Astrocyte (in vitro differentiated cells and primary cell): ENCODE data around the gene NEDD9. TPM values are rescaled to one million over a fixed set of nuclear protein-coding genes. Genes with fewer than 3 reads are reported as not detected.
A peak's percentile ranks its signal among the peaks of the same experiment; 100 is the strongest.

Experiments
- DNase-seq: peaks from one replicate; pipeline ENCODE4 v3.0.0-alpha.2; 2010; ENCODE audit warnings: low read depth
- FAIRE-seq: peaks from 2 replicates; lab custom pipeline; 2011; peaks lifted over from hg19 to GRCh38; lab: Jason Lieb, UNC
- H2AFZ ChIP-seq: 2 replicates; pipeline ENCODE4 v1.6.0; 2012; ENCODE audit warnings: low read depth, low read length, inconsistent platforms
- H3K27ac ChIP-seq: 2 replicates; pipeline ENCODE4 v1.5.1; 2011; ENCODE audit warnings: low read depth, low read length, inconsistent platforms
- H3K27me3 ChIP-seq: 2 replicates; pipeline ENCODE4 v1.6.0; 2011; ENCODE audit warnings: low read length, inconsistent platforms; ENCODE audit not compliant: insufficient read depth
- H3K36me3 ChIP-seq: 2 replicates; pipeline ENCODE4 v1.5.1; 2011; ENCODE audit warnings: low read length, inconsistent platforms; ENCODE audit not compliant: insufficient read depth
- H3K4me1 ChIP-seq: 2 replicates; pipeline ENCODE4 v1.5.1; 2011; ENCODE audit warnings: low read length, inconsistent platforms; ENCODE audit not compliant: insufficient read depth
- H3K4me2 ChIP-seq: 2 replicates; pipeline ENCODE4 v1.6.0; 2012; ENCODE audit warnings: low read length, inconsistent platforms
- H3K4me3 ChIP-seq: 2 replicates; pipeline ENCODE4 v1.5.1; 2011; ENCODE audit warnings: low read depth, mild to moderate bottlenecking, low read length, inconsistent platforms; ENCODE audit not compliant: insufficient read depth
- H3K79me2 ChIP-seq: 2 replicates; pipeline ENCODE4 v1.6.0; 2012; ENCODE audit warnings: mild to moderate bottlenecking, low read length, inconsistent platforms; ENCODE audit not compliant: insufficient read depth
- H3K9ac ChIP-seq: 2 replicates; pipeline ENCODE4 v1.6.0; 2012; ENCODE audit warnings: mild to moderate bottlenecking, low read length, inconsistent platforms
- H3K9me3 ChIP-seq: 2 replicates; pipeline ENCODE4 v1.5.1; 2012; ENCODE audit warnings: low read depth, mild to moderate bottlenecking, low read length, inconsistent platforms; ENCODE audit not compliant: insufficient read depth
- H4K20me1 ChIP-seq: 2 replicates; pipeline ENCODE4 v1.6.0; 2012; ENCODE audit warnings: low read length, inconsistent platforms; ENCODE audit not compliant: insufficient read depth
- H3K27ac Mint-ChIP-seq: one replicate; pipeline ENCODE4 v1.8.0; 2021; ENCODE audit warnings: mild to moderate bottlenecking, mixed read lengths; ENCODE audit not compliant: unreplicated experiment
- H3K27me3 Mint-ChIP-seq: one replicate; pipeline ENCODE4 v1.8.0; 2021; ENCODE audit warnings: low read depth, mixed read lengths; ENCODE audit not compliant: unreplicated experiment
- H3K36me3 Mint-ChIP-seq: one replicate; pipeline ENCODE4 v1.8.0; 2021; ENCODE audit warnings: low read depth, mixed read lengths; ENCODE audit not compliant: unreplicated experiment
- H3K4me1 Mint-ChIP-seq: one replicate; pipeline ENCODE4 v1.8.0; 2021; ENCODE audit warnings: low read depth, mixed read lengths; ENCODE audit not compliant: unreplicated experiment
- H3K4me3 Mint-ChIP-seq: one replicate; pipeline ENCODE4 v1.8.0; 2021; ENCODE audit warnings: mild to moderate bottlenecking, moderate library complexity, mixed read lengths; ENCODE audit not compliant: unreplicated experiment
- H3K9me3 Mint-ChIP-seq: one replicate; pipeline ENCODE4 v1.8.0; 2021; ENCODE audit warnings: mild to moderate bottlenecking, mixed read lengths; ENCODE audit not compliant: unreplicated experiment
- EZH2 ChIP-seq: IDR thresholded peaks from 2 replicates; pipeline ENCODE4 v1.6.1; 2012; ENCODE audit warnings: mild to moderate bottlenecking, low read length, inconsistent platforms; ENCODE audit not compliant: insufficient read depth
- total RNA-seq: library from RNA; stranded (reverse); gene quantifications from 2 replicates; pipeline ENCODE4 v1.2.1, GENCODE V29; 2021
- TF ChIP-seq, protein P1 (sequence below): IDR thresholded peaks from 2 replicates; pipeline ENCODE4 v1.5.1; 2011; ENCODE audit warnings: low read depth, mild to moderate bottlenecking, inconsistent platforms, low read length, moderate library complexity; ENCODE audit not compliant: insufficient read depth

NEDD9 gene
- total RNA-seq, 1 donor from 2014 or later, result 39.6 TPM

- Mint-ChIP-seq H3K36me3 (peaks cover 24% of the 10 kb centered on the region), H3K27me3 (no peaks in the 10 kb centered on the region), H3K9me3 (no peaks in the 10 kb centered on the region), H3K4me1 (peaks cover 53% of the 10 kb centered on the region), H3K4me3 (no peak overlapping the region), H3K27ac (no peak overlapping the region)
- Histone ChIP-seq H3K4me1 (peaks cover 46% of the 10 kb centered on the region), H3K4me2 (peak overlapping the region; percentile 74), H3K79me2 (peaks cover 97% of the 10 kb centered on the region), H3K9me3 (no peaks in the 10 kb centered on the region), H3K4me3 (no peak overlapping the region), H4K20me1 (peaks cover 74% of the 10 kb centered on the region), H3K36me3 (peaks cover 7% of the 10 kb centered on the region), H3K9ac (peak overlapping the region; percentile 45), H3K27ac (peak overlapping the region; percentile 69), H2AFZ (no peak overlapping the region), H3K27me3 (no peaks in the 10 kb centered on the region)
- FAIRE-seq, result no peak
- TF ChIP-seq EZH2, result no peak
- TF ChIP-seq, protein P1, sequence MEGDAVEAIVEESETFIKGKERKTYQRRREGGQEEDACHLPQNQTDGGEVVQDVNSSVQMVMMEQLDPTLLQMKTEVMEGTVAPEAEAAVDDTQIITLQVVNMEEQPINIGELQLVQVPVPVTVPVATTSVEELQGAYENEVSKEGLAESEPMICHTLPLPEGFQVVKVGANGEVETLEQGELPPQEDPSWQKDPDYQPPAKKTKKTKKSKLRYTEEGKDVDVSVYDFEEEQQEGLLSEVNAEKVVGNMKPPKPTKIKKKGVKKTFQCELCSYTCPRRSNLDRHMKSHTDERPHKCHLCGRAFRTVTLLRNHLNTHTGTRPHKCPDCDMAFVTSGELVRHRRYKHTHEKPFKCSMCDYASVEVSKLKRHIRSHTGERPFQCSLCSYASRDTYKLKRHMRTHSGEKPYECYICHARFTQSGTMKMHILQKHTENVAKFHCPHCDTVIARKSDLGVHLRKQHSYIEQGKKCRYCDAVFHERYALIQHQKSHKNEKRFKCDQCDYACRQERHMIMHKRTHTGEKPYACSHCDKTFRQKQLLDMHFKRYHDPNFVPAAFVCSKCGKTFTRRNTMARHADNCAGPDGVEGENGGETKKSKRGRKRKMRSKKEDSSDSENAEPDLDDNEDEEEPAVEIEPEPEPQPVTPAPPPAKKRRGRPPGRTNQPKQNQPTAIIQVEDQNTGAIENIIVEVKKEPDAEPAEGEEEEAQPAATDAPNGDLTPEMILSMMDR, result no peak
- DNase-seq, result no peak
Measured at GRCh38 chr6:11224966-11225463, 7.5 kb downstream of the NEDD9 start.

DNA sequence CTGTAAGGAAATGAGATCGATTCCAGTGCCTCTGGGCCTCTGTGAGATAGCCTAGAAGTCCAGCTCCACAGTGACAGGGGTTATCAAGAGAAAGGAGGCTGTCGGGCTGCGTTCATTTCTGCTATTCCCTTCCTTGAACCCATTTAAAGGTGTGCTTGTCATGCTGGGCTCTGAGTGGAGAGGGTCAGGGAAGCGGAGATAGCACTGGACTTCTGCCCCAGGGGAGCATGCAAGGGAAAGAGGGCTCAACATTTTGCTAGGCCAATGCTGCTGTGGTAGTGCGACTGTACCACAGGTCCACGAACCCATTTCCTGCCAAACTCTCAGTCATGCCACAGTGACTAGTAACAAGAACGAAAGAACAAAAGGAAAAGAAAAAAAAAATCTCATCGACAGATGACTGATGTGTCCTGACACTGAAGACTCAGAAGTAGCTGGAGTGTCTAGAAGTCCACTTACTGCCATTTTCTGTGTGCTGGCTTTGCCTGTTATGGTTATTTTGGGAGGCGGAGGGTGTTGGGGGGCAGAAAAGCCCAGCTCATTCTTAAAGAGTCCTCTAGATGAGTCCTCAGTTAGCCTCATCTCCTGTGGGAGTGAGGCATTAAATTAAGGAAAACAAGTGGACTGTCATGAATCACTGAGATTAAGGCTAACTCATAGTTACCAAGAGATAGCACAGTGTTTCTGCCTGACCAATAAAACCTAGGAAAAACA is 8.1 kb downstream of the NEDD9 start:
- Mint-ChIP-seq H3K27ac (no peak overlapping the region), H3K4me1 (peaks cover 49% of the 10 kb centered on the region), H3K36me3 (peaks cover 25% of the 10 kb centered on the region), H3K4me3 (peak overlapping the region; percentile 60), H3K9me3 (no peaks in the 10 kb centered on the region), H3K27me3 (no peaks in the 10 kb centered on the region)
- TF ChIP-seq, protein P1, result no peak
- TF ChIP-seq EZH2, result no peak
- Histone ChIP-seq H3K4me1 (peaks cover 45% of the 10 kb centered on the region), H3K9ac (peak overlapping the region; percentile 45), H3K36me3 (peaks cover 8% of the 10 kb centered on the region), H3K4me2 (peak overlapping the region; percentile 74), H3K27me3 (no peaks in the 10 kb centered on the region), H3K4me3 (no peak overlapping the region), H3K9me3 (no peaks in the 10 kb centered on the region), H3K79me2 (peaks cover 97% of the 10 kb centered on the region), H3K27ac (peak overlapping the region; percentile 69), H4K20me1 (peaks cover 73% of the 10 kb centered on the region), H2AFZ (no peak overlapping the region)
- peak; percentile 80 for FAIRE-seq
- DNase-seq, result peak; percentile 75
